Suppressor macrophage treated with lipopolysaccharide for 4 hours (primary cell): Measurements from ENCODE around the gene VASN.
"Not testable (repeated sequence)": the region's sequence is repeated elsewhere in the genome, so short reads cannot be mapped to it uniquely, and the experiment has no call there.

Source experiments
- DNase-seq: peaks from one replicate; pipeline ENCODE4 v3.0.0-alpha.2; 2020

VASN gene

DNA sequence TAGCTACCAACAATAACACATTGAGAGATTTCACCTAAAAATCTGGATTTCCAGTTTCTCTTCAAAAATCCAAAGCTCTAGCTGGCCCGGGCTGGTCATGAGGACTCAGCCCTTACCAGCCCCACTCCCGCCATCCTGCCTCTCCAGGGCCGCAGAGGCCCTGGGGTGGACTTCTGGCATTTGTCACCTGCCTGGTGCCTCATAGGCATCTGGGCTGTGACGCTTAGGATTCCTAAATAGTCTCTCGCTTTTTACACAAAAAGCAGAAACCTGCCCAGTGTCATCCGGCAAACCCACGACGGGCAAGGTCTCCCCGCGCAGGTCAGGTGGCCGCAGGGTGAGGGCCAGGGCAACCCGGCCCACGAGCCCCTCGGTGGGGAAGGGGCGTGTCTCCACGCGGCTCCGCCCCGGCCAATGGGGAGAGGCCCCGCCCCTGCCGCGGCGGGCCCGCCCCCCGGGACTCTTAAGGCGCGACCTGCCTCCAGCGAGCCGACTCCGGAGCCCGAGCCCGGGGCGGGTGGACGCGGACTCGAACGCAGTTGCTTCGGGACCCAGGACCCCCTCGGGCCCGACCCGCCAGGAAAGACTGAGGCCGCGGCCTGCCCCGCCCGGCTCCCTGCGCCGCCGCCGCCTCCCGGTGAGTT, at the start of gene VASN:
Gene VASN, plus strand, starts transcription at position 492 of the 644 bp plus-strand sequence. CDS start 9,030 bp downstream, outside the sequence.
- peak; percentile 61 for DNase-seq

DNA sequence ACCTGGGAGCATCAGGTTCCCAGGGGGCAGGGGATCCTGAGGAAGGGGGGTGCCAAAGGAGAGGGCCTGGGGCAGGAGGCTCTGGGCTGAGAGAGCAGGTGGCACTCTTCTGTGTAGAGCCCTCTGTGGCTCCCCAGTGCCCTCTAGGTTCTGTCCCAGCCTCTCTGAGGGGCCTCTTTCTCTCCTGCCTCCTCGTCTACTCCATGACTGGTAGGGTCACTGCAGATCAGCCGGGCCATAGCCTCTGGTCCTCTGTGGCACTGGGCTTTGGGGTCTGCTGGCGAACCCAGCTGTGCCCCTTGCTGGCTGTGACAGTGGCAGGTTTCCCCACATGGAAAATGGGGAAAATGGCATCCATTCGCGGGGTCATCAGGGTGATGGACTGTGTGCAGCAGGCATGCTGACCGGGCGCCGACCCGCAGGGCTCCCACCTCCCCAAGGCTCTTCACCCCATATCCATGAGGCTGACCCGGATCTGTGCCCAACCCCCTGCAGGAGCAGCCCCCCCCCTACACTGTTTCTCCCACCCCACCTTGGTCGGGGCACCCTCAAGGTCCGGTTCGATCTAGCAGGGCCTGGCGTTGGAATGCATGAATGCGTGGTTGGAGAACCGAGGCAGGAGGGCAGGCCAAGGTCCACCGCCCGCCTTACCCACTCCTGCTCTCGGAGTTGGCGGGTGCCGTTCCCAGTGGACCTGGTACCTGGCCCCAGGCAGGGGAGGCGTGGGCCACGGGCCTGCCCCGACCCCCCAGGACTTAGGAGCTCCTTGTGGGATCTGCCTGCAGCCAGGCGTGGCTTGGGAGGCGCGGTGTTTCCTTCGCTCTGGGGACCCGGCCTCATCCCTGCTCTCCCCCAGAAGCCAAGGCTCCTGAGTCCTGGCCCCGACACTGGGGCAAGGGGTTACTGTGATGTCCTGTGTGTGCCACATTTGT, 49.3 kb upstream of the VASN start:
- no peak for DNase-seq

DNA sequence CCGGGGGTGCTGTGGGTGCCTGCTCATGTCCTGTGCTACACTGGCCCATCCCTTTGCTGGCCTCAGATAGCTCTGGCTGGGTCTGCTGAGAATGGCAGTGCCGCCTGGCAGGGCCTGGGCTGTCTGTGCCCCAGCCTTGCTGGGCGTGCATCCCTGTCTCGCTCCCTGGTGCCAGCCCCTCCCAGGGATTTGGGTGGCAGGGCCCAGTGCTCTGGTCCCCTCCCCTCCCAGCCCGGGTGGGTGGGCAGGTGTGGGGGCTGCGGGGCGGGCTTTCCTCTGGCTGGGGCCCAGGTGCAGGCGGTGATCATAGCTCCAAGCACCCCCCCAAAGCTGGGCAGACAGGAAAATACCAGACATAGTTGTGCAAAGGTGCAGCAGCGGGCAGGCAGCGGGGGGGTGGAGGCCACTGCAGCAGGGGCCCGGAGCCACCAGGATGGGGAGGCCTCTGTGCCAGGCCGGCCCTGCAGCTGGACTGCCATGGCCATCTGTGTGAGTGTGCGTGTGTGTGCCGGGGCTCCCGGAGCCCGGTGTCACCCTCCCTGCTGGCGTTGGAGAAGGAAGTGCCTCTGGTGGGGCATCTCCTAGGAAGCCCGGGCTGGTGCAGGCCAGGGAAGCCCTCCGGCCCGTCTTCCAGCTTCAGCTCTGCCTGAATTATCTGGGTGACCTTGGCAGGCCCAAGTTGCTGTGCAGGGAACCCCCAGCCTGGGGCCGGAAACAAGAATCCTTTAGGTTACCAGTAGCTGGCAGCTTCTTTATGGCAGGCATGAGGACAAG, 48.4 kb upstream of the VASN start:
- no peak for DNase-seq

DNA sequence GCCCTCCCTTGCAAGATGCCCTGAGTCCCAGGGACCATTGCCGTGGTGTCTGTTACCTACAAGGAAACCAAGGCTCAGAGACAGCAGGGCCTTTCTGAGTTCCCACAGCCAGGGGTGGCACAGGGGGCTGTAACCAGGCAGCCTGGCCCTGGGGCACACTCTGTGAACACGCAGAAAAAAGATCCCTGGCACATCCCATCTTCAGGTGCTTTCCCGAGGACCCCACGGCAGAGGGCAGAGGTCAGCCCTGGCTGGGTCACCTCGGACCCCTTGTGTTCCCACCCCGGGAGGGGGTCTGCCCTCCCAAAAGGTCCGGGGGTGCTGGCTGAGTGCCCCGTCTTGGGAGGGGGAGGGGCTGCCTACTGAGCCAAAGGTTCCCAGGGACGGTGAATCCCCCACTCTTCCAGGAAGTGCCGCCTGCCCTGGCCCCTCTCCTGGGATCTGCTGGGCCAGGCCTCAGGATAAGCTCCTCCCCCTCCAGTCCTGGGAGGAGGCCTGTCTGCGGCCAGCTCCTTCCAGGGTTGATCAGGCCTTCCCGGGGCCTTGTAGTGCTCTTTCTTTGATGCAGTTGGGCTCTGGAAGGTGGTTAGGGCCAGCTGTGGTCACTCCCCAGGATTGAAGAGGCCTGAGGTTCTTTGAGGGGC, 47.7 kb upstream of the VASN start:
- DNase-seq: no peak

DNA sequence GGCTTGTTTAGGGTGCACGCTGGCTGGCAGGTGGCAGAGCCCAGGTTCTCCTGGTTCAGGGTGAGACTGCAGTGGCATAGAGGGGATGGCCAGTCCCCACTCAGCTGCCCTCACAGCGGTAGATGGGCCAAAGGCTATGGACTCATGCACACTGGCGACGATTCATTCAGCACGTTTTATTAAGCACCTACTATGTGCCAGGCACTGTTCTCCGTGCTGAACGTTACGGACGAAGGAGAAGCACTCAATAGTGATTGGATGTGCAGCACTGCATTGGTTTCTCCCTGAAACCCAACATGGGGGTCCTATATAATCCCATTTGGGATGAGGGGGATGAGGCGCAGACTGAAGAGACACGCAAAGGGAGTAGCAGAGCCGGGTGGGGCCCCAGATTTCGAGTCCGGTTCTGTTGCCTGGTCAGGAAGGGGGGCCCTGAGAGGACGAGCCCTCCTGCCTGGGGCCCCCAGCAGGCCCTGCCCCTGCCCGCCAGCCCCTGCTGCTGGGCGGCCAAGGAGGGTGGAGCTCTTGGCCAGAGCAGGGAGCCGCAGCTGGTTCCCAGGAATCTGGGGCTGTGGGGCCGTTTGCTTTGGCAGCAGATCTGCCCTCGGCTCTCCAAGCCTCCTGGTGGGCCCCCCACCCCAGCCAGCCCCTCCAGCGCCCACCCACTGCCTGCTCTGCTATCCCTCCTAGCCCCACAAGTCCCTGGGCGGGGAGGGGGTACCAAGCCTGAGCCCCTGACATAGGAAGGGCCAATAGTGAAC, 47.0 kb upstream of the VASN start:
- DNase-seq: no peak

DNA sequence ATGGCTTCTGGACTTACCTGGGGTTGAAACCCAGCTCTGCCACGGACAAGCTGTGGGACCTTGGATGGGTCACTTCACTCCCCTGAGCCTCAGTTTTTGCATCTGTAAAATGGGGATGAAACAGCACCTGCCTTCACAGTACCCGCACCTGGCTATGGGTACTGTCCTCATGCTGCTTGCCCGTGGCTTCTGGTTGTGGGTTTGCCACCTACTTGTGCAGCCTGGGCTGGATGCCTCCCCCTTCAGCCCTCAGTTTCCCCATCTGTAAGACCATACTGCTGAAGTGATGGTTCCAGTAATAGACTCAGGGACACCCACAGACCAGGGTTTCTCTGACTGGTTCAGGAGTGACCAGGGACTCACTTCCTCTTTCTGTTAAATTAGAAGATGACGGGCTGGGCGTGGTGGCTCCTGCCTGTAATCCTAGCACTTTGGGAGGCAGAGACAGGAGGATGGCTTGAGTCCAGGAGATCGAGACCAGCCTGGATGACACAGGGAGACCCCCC, 46.3 kb upstream of the VASN start:
- DNase-seq: peak; percentile 85

DNA sequence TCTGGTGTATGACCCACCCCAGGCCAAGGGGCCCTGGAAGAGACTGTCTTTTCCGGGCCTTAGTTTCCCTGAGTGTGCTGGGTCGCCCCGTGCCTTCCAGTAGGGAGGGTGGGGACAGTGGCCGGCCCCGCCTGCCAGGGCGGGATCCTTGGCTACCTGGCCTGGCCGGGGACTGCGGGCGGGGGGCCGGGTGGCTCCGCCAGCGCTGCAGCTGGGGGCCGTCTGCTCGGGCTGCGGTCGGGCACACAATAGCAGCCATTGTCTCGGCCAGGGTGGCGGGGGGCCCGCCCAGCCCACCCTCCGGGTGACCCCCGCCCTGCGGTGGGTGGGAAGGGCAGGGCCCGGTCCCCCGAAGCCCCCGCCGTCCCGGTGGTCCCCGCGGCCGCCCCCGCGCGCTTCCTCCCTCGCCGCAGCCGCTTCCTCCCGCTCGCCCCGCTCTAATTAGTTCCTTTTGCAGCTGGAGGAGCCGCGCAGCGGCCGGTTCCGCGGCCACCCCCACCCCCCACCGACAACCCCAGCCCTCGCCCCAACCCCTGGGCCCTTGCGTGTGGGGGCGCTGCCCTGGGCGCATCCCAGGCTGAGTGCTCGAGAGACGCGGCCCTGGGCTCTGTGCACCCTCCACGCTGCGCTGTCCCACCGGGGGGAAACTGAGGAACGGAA, 44.1 kb upstream of the VASN start:
- DNase-seq: peak; percentile 15

DNA sequence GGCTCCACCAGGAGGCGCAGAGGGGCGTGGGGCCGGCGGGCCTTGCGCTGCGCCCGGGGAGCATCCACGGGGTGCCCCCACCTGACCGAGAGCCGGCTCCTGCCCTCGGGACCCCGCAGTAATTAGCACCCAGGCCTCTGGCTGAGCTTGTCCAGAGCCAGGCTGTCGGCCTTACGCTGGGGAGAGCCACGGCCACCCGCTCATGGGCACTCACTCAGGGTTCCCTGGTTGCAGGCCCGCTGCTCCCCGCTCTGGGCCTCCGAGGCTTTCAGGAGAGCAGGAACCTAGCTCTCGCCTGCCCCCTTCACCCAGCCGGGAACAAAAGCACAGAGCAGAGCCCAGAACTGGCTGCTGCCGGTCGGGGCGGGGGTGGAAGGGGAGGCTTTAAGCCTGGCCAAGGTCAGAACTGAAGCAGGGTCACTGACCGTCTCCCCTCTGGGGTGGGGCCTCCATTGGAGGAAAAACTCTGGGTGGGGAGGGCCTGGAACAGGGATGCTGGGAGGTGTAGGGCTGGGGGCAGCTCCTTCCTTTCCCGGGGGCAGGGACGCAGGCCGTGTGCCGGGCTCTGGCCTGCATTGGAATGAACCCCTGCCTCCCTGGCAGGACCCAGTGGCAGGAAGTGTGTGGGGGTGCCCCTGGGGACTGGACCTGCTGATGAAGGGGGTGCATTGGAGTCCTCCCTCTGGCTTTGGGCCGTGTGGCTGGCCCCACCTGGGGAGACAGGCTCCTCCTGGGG, 43.4 kb upstream of the VASN start:
- DNase-seq: peak; percentile 74

DNA sequence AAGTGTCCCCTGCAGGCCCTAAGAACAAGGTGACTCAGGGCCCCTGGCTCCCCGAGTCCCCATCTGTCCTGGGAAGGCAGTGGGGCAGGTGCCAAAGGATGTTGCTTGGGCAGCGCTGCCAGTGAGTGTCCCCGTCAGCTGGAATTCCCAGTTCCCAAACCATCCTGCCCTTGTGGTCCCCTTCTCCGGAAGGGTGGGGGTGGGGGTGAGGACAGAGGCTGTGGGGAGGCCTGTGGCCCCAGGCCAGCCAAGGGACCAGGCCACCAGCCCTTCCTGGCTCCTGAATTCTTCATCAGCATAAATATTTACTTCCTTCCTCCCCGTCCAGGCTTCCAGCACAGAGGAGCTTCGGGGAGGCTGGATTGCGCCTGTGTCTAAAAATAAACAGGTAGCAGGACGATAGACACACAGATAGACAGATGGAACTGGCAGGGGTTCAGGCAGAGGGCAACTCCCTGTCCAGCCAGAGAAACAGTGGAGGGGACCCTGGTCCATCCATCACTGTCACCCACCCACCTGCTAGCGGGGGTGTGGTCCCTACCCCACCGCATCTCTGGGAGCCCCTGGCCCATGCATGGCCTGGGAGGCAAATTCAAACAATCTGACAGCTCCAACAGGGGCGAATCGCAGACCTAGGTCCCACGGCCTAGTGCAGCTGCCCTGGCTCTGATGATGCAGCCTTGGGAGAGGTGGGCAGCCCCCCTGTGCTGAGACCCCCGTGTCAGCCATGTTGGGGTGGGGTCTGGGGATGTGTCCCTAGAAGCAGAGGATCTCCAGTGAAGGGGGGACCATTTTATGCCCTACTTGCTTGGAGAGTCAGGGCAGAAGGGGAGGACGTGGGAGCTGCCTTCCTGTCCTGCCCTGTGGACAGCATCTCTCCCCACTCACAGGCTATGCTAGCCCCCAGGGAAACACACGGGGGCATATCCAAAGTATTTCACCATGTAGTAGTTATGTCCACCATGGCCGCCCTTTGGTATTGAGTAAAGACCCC, 42.6 kb upstream of the VASN start:
- no peak for DNase-seq

DNA sequence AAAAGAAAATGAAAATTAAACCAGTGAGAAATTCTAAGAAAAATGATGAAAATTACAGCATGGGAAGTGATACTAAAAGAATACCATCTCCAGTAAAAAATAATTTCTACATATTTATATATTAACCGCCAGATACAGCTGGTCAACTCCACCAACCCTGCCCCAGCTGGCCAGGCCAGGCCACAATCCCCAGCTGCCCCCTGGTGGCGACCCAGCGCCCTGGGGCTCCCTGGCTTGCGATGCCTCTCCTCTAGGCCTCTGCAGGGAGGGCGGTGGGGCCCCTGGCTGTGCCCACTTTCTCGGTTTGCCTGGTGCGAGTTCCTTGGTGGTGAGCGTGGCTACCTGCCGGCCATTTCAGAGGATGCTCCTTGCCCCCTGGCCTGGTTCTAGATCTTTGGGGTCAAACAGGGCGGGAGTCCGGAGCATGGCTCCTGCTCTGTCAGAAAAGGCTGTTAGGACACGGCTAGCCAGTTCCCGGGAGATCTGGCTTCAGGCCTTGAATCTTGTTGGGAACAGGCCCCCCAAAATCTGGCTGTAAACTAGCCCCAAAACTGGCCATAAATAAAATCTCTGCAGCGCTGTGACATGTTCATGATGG, 41.3 kb upstream of the VASN start:
- DNase-seq: peak; percentile 85

DNA sequence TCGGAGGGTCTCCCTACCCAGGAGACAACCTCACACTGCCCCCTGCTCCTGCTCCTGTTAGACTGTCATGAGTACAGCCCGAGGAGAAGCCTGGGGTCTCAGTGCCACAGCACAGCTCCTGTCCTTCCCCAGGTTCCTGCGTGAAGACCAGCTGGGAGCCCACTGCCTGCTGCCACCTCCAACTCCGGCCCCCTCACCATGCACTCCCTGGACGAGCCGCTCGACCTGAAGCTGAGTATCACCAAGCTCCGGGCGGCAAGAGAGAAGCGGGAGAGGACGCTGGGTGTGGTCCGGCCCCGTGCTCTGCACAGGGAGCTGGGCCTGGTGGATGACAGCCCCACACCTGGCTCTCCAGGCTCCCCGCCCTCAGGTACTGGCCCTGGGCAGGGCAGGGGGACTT, 39.6 kb upstream of the VASN start:
- DNase-seq: no peak

DNA sequence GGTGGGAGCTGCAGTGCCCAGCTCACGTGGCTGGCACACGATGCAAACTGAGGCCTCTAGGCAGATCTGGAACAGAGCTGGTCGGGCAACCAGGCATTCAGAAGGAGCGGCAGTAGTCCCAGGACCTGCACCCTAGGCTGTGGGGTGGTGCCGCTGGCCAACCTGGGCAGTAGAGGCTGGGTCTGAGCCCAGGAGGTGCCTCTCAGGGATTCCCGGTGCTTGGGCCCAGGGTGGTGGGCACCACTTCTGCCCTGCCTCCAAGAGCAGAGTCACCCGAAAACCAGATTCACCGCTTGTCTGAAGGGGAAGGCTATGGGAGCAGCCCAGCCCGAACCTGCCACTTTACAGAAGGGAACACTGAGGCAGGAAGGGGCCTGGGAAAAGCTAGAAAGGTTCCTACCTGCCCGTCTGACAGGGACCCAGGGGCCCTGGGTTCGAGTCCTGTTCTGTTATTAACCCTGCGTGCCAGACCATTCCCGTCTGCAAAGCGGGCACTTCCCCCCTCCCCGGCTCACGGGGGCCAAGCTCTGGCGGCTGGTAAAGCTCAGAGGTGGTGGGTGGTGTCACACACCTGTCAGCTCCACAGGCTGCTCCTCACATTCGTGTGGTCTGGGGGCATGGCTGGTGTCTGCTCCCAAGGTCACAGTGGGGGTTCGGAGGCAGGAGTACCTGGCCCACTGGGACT, 38.9 kb upstream of the VASN start:
- DNase-seq: no peak

DNA sequence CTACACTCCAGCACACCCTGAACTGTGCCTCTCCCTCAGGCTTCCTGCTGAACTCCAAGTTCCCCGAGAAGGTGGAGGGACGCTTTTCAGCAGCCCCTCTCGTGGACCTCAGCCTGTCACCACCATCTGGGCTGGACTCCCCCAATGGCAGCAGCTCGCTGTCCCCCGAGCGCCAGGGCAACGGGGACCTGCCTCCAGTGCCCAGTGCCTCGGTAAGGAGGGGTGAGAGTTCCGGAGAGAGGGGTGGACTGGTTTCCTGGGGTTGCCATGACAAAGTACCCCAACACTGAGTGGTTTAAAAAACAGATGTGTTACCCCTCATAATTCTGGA, 38.4 kb upstream of the VASN start:
- DNase-seq: no peak

DNA sequence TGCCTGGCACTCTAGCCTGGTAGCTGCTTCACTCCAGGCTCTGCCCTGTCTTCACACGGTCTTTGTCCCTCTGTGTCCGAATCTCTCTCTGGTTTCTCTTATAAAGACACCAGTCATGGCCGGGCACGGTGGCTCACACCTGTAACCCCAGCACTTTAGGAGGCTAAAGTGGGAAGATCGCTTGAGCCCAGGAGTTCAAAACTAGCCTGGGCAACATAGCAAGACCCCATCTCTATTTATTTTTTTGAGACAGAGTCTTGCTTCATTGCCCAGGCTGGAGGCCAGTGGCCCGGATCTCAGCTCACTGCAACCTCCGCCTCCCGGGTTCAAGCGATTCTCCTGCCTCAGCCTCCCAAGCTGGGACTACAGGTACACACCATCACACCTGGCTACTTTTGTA, 37.9 kb upstream of the VASN start:
- not testable (repeated sequence) for DNase-seq

DNA sequence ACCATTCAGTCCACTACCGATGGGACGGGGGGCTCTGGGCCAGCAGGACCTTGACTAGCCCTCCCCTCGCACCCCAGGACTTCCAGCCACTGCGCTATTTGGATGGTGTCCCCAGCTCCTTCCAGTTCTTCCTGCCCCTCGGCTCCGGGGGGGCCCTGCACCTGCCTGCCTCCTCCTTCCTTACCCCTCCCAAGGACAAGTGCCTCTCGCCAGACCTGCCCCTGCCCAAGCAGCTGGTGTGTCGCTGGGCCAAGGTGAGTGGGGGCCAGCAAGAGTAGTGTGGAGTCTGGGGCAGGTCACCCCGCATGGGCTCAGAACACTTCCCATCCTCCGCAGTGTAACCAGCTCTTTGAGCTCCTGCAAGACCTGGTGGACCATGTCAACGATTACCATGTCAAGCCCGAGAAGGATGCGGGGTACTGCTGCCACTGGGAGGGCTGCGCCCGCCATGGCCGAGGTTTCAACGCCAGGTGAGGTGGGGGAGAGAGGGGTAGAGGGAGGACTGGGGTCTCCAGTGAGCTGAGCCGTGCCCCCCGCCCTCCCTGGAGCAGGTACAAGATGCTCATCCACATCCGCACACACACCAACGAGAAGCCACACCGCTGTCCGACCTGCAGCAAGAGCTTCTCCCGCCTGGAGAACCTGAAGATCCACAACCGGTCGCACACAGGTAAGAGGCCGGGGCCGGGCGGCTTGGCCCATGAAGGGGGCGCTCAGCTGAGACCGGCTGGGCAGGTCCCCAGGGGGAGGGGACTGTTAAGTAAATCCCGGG, 36.7 kb upstream of the VASN start:
- DNase-seq: no peak

DNA sequence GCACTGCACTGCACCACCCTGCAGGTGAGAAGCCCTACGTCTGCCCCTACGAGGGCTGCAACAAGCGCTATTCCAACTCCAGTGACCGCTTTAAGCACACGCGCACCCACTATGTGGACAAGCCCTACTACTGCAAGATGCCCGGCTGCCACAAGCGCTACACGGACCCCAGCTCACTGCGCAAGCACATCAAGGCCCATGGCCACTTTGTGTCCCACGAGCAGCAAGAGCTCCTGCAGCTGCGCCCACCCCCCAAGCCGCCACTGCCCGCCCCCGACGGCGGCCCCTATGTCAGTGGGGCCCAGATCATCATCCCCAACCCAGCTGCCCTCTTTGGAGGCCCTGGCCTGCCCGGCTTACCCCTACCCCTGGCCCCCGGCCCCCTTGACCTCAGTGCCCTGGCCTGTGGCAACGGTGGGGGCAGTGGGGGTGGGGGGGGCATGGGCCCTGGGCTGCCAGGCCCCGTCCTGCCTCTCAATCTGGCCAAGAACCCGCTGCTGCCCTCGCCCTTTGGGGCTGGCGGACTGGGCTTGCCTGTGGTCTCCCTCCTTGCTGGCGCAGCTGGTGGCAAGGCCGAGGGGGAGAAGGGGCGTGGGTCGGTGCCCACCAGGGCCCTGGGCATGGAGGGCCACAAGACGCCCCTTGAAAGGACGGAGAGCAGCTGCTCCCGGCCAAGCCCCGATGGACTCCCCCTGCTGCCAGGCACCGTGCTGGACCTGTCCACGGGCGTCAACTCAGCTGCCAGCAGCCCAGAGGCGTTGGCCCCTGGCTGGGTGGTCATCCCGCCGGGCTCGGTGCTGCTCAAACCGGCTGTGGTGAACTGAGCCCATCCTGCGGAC, 34.7 kb upstream of the VASN start:
- DNase-seq: no peak
